SKM-1 treated with dmso at 0.1 percent for 144 hours (cell line): Measurements from ENCODE around the gene DTNB.
"Not testable (repeated sequence)": the region's sequence is repeated elsewhere in the genome, so short reads cannot be mapped to it uniquely, and the experiment has no call there.

Source experiments
- DNase-seq: peaks from one replicate; lab custom pipeline; 2025; ENCODE audit not compliant: unreplicated experiment; lab: John Stamatoyannopoulos, UW

The DTNB gene

GRCh38 chr2:25424426-25425028, 248.8 kb downstream of the DTNB start:
- no peak for DNase-seq

- no peak for DNase-seq
These were observed 251.5 kb downstream of the DTNB start for GRCh38 chr2:25421820-25422411.

- peak; percentile 28 for DNase-seq
These were observed 252.1 kb downstream of the DTNB start for GRCh38 chr2:25421289-25421688.

GRCh38 chr2:25420820-25421237, 252.5 kb downstream of the DTNB start:
- DNase-seq = peak; percentile 88

GRCh38 chr2:25419678-25420242, 253.6 kb downstream of the DTNB start:
- peak; percentile 30 for DNase-seq

GRCh38 chr2:25418944-25419677, 254.3 kb downstream of the DTNB start:
- no peak for DNase-seq

- DNase-seq = no peak
These were observed 255.5 kb downstream of the DTNB start for GRCh38 chr2:25417715-25418369.

- no peak for DNase-seq
These were observed 256.7 kb downstream of the DTNB start for GRCh38 chr2:25416674-25417073.

- DNase-seq = no peak
These were observed 258.6 kb downstream of the DTNB start for GRCh38 chr2:25414781-25415180.

- not testable (repeated sequence) for DNase-seq
These were observed 260.0 kb downstream of the DTNB start for GRCh38 chr2:25413409-25413808.

GRCh38 chr2:25411753-25412152, 261.6 kb downstream of the DTNB start:
- no peak for DNase-seq

GRCh38 chr2:25411281-25411680, 262.1 kb downstream of the DTNB start:
- DNase-seq = no peak

- no peak for DNase-seq
These were observed 263.0 kb downstream of the DTNB start for GRCh38 chr2:25410370-25410769.

- DNase-seq = peak; percentile 51
These were observed 263.9 kb downstream of the DTNB start for GRCh38 chr2:25409468-25409867.

- no peak for DNase-seq
These were observed 264.3 kb downstream of the DTNB start for GRCh38 chr2:25409044-25409443.

- no peak for DNase-seq
These were observed 267.6 kb downstream of the DTNB start for GRCh38 chr2:25405611-25406295.

- DNase-seq = not testable (repeated sequence)
These were observed 270.1 kb downstream of the DTNB start for GRCh38 chr2:25403120-25403760.

- DNase-seq = no peak
These were observed 270.9 kb downstream of the DTNB start for GRCh38 chr2:25402477-25402876.

GRCh38 chr2:25401307-25402026, 271.9 kb downstream of the DTNB start:
- no peak for DNase-seq
